ENCODE measurements around the gene GOLGA6L1. TPM values are rescaled to one million over a fixed set of nuclear protein-coding genes. Genes with fewer than 3 reads are reported as not detected.
"Not testable (repeated sequence)": the region's sequence is repeated elsewhere in the genome, so short reads cannot be mapped to it uniquely, and the experiment has no call there.

Gene GOLGA6L1
- total and polyA plus RNA-seq, 7 experiments from 2014 or later: not detected

GRCh38 chr15:23174609-23175140 is 38.1 kb upstream of the GOLGA6L1 start:
- H3K4me1 Mint-ChIP-seq; CTCF ChIA-PET; H3K36me3 ChIP-seq (ENCODE audit: control insufficient read depth in 2 of 3, insufficient read depth in 3 of 3, low read length in 3 of 3); ATAC-seq; H3K27ac ChIP-seq (ENCODE audit: low read depth, low read length); H3K4me1 ChIP-seq (ENCODE audit: control insufficient read depth in 2 of 2, insufficient read depth in 2 of 2, low read length in 2 of 2); DNase-seq; H3K4me3 ChIP-seq (ENCODE audit: low read length); H3K4me3 Mint-ChIP-seq; H3K27me3 ChIP-seq (ENCODE audit: control insufficient read depth in 2 of 2, insufficient read depth in 2 of 2, low read length in 2 of 2); intact Hi-C loops (cut with micrococcal nuclease); H3K9me3 Mint-ChIP-seq; POLR2A ChIA-PET; H3K36me3 Mint-ChIP-seq; H3K9me3 ChIP-seq (ENCODE audit: control insufficient read depth in 2 of 3, low read length in 3 of 3); H3K27ac Mint-ChIP-seq; H3K27me3 Mint-ChIP-seq: not testable (repeated sequence)

- POLR2A ChIA-PET; H3K4me3 Mint-ChIP-seq; H3K4me1 Mint-ChIP-seq; ATAC-seq; H3K27me3 ChIP-seq (ENCODE audit: control insufficient read depth in 2 of 2, insufficient read depth in 2 of 2, low read length in 2 of 2); H3K27me3 Mint-ChIP-seq; H3K27ac Mint-ChIP-seq; H3K27ac ChIP-seq (ENCODE audit: low read depth, low read length); intact Hi-C loops (cut with micrococcal nuclease); H3K4me3 ChIP-seq (ENCODE audit: low read length); CTCF ChIA-PET; H3K36me3 Mint-ChIP-seq; DNase-seq; H3K36me3 ChIP-seq (ENCODE audit: control insufficient read depth in 2 of 3, insufficient read depth in 3 of 3, low read length in 3 of 3); H3K4me1 ChIP-seq (ENCODE audit: control insufficient read depth in 2 of 2, insufficient read depth in 2 of 2, low read length in 2 of 2); H3K9me3 Mint-ChIP-seq; H3K9me3 ChIP-seq (ENCODE audit: control insufficient read depth in 2 of 3, low read length in 3 of 3): not testable (repeated sequence)
Observed at GRCh38 chr15:23132787-23133186, 3.8 kb downstream of the GOLGA6L1 start.

- no peaks in the 10 kb centered on the region for H3K9me3 ChIP-seq (ENCODE audit: control insufficient read depth in 2 of 3, low read length in 3 of 3)
- H3K4me1 Mint-ChIP-seq: no peaks in the 10 kb centered on the region
- intact Hi-C loops (cut with micrococcal nuclease): no loop called here
- no peaks in the 10 kb centered on the region for H3K4me1 ChIP-seq (ENCODE audit: control insufficient read depth in 2 of 2, insufficient read depth in 2 of 2, low read length in 2 of 2)
- H3K27ac ChIP-seq (ENCODE audit: low read depth, low read length): no peak overlapping the region
- H3K27ac Mint-ChIP-seq: no peak overlapping the region
- ChIA-PET POLR2A (no interaction called here), CTCF (no interaction called here)
- no peaks in the 10 kb centered on the region for H3K36me3 ChIP-seq (ENCODE audit: control insufficient read depth in 2 of 3, insufficient read depth in 3 of 3, low read length in 3 of 3)
- H3K36me3 Mint-ChIP-seq: peaks cover 0 to 4% (median 0%) of the 10 kb centered on the region in 5 donors
- H3K27me3 ChIP-seq (ENCODE audit: control insufficient read depth in 2 of 2, insufficient read depth in 2 of 2, low read length in 2 of 2): no peaks in the 10 kb centered on the region
- peaks cover 0 to 6% (median 3%) of the 10 kb centered on the region in 11 donors for H3K9me3 Mint-ChIP-seq
- DNase-seq (no peak), ATAC-seq (no peak)
- H3K27me3 Mint-ChIP-seq: peaks cover 11 to 31% (median 15%) of the 10 kb centered on the region in 5 donors
- no peak overlapping the region for H3K4me3 ChIP-seq (ENCODE audit: low read length)
- no peak overlapping the region for H3K4me3 Mint-ChIP-seq
Observed at GRCh38 chr15:23118208-23118607, 18.4 kb downstream of the GOLGA6L1 start.

GRCh38 chr15:23095796-23096195 is 40.8 kb downstream of the GOLGA6L1 start:
- H3K27ac ChIP-seq (ENCODE audit: low read depth, low read length): no peak overlapping the region
- H3K27me3 Mint-ChIP-seq: peaks cover 3 to 21% (median 15%) of the 10 kb centered on the region in 5 donors

GRCh38 chr15:23083115-23083514 is 53.5 kb downstream of the GOLGA6L1 start:
- H3K4me3 ChIP-seq (ENCODE audit: low read length): no peak overlapping the region
- ChIA-PET POLR2A (no interaction called here), CTCF (no interaction called here)
- no peak overlapping the region for H3K4me3 Mint-ChIP-seq
- peaks cover 0 to 7% (median 0%) of the 10 kb centered on the region in 5 donors for H3K27me3 Mint-ChIP-seq
- DNase-seq (no peak), ATAC-seq (no peak)
- H3K9me3 ChIP-seq (ENCODE audit: control insufficient read depth in 2 of 3, low read length in 3 of 3): no peaks in the 10 kb centered on the region
- H3K27ac Mint-ChIP-seq: no peak overlapping the region
- H3K4me1 Mint-ChIP-seq: peaks cover 0 to 1% (median 0%) of the 10 kb centered on the region in 7 donors
- H3K36me3 Mint-ChIP-seq: no peaks in the 10 kb centered on the region
- intact Hi-C loops (cut with micrococcal nuclease): no loop called here
- no peaks in the 10 kb centered on the region for H3K4me1 ChIP-seq (ENCODE audit: control insufficient read depth in 2 of 2, insufficient read depth in 2 of 2, low read length in 2 of 2)
- no peaks in the 10 kb centered on the region for H3K36me3 ChIP-seq (ENCODE audit: control insufficient read depth in 2 of 3, insufficient read depth in 3 of 3, low read length in 3 of 3)
- no peaks in the 10 kb centered on the region for H3K9me3 Mint-ChIP-seq
- H3K27ac ChIP-seq (ENCODE audit: low read depth, low read length): no peak overlapping the region
- no peaks in the 10 kb centered on the region for H3K27me3 ChIP-seq (ENCODE audit: control insufficient read depth in 2 of 2, insufficient read depth in 2 of 2, low read length in 2 of 2)

More at GRCh38 chr15:23095796-23096195, 40.8 kb downstream of the GOLGA6L1 start:
- Histone ChIP-seq H3K36me3 (ENCODE audit: control insufficient read depth in 2 of 3, insufficient read depth in 3 of 3, low read length in 3 of 3) (no peaks in the 10 kb centered on the region), H3K4me3 (ENCODE audit: low read length) (no peak overlapping the region), H3K9me3 (ENCODE audit: control insufficient read depth in 2 of 3, low read length in 3 of 3) (no peaks in the 10 kb centered on the region), H3K4me1 (ENCODE audit: control insufficient read depth in 2 of 2, insufficient read depth in 2 of 2, low read length in 2 of 2) (no peaks in the 10 kb centered on the region), H3K27me3 (ENCODE audit: control insufficient read depth in 2 of 2, insufficient read depth in 2 of 2, low read length in 2 of 2) (no peaks in the 10 kb centered on the region)
- intact Hi-C loops (cut with micrococcal nuclease): no loop called here
- H3K4me3 Mint-ChIP-seq: no peak overlapping the region
- no peaks in the 10 kb centered on the region for H3K4me1 Mint-ChIP-seq
- ChIA-PET POLR2A (no interaction called here), CTCF (no interaction called here)
- H3K9me3 Mint-ChIP-seq: peaks cover 0 to 3% (median 0%) of the 10 kb centered on the region in 11 donors
- ATAC-seq (no peak), DNase-seq (no peak)
- H3K27ac Mint-ChIP-seq: no peak overlapping the region
- no peaks in the 10 kb centered on the region for H3K36me3 Mint-ChIP-seq

GRCh38 chr15:23081996-23082737 is 54.5 kb downstream of the GOLGA6L1 start:
- H3K4me1 Mint-ChIP-seq; H3K4me1 ChIP-seq (ENCODE audit: control insufficient read depth in 2 of 2, insufficient read depth in 2 of 2, low read length in 2 of 2); H3K36me3 Mint-ChIP-seq; ATAC-seq; CTCF ChIA-PET; H3K27me3 Mint-ChIP-seq; H3K4me3 Mint-ChIP-seq; H3K27ac Mint-ChIP-seq; H3K36me3 ChIP-seq (ENCODE audit: control insufficient read depth in 2 of 3, insufficient read depth in 3 of 3, low read length in 3 of 3); H3K9me3 Mint-ChIP-seq; H3K4me3 ChIP-seq (ENCODE audit: low read length); H3K27me3 ChIP-seq (ENCODE audit: control insufficient read depth in 2 of 2, insufficient read depth in 2 of 2, low read length in 2 of 2); H3K27ac ChIP-seq (ENCODE audit: low read depth, low read length); H3K9me3 ChIP-seq (ENCODE audit: control insufficient read depth in 2 of 3, low read length in 3 of 3); intact Hi-C loops (cut with micrococcal nuclease); POLR2A ChIA-PET; DNase-seq: not testable (repeated sequence)

- Histone ChIP-seq H3K4me3 (ENCODE audit: low read length) (no peak overlapping the region), H3K27ac (ENCODE audit: low read depth, low read length) (no peak overlapping the region), H3K4me1 (ENCODE audit: control insufficient read depth in 2 of 2, insufficient read depth in 2 of 2, low read length in 2 of 2) (no peaks in the 10 kb centered on the region), H3K9me3 (ENCODE audit: control insufficient read depth in 2 of 3, low read length in 3 of 3) (no peaks in the 10 kb centered on the region), H3K27me3 (ENCODE audit: control insufficient read depth in 2 of 2, insufficient read depth in 2 of 2, low read length in 2 of 2) (no peaks in the 10 kb centered on the region), H3K36me3 (ENCODE audit: control insufficient read depth in 2 of 3, insufficient read depth in 3 of 3, low read length in 3 of 3) (no peaks in the 10 kb centered on the region)
- Mint-ChIP-seq H3K36me3 (no peaks in the 10 kb centered on the region), H3K27ac (no peak overlapping the region), H3K4me1 (peaks cover 0 to 1% (median 0%) of the 10 kb centered on the region in 7 donors), H3K9me3 (no peaks in the 10 kb centered on the region), H3K27me3 (peaks cover 0 to 3% (median 0%) of the 10 kb centered on the region in 5 donors), H3K4me3 (no peak overlapping the region)
- intact Hi-C loops (cut with micrococcal nuclease): no loop called here
- ChIA-PET POLR2A (no interaction called here), CTCF (no interaction called here)
- DNase-seq: no peak
- ATAC-seq: no peak
Observed at GRCh38 chr15:23081271-23081670, 55.4 kb downstream of the GOLGA6L1 start.
